BE2C (cell line): ENCODE results near the gene NOC4L.

Experiments
- DNase-seq: peaks from one replicate; pipeline ENCODE4 v3.0.0-alpha.2; 2020
- H3K27me3 ChIP-seq: fragments of 250-450 bp; sonication (Bioruptor Pico); 2 replicates; pipeline ENCODE4 v1.5.1; 2020; ENCODE audit warnings: mild to moderate bottlenecking
- H3K36me3 ChIP-seq: fragments of 250-450 bp; sonication (Bioruptor Pico); 2 replicates; pipeline ENCODE4 v1.5.1; 2020; ENCODE audit warnings: mild to moderate bottlenecking
- H3K4me1 ChIP-seq: fragments of 250-450 bp; sonication (Bioruptor Pico); 2 replicates; pipeline ENCODE4 v1.5.1; 2020
- H3K4me3 ChIP-seq: 2 replicates; pipeline ENCODE4 v1.5.1; 2011; ENCODE audit warnings: low read depth, low read length
- H3K9me3 ChIP-seq: fragments of 250-450 bp; sonication (Bioruptor Pico); 2 replicates; pipeline ENCODE4 v1.5.1; 2020
- TF ChIP-seq, protein P1 (sequence below): IDR thresholded peaks from 2 replicates; pipeline ENCODE4 v1.5.1; 2012; ENCODE audit warnings: mild to moderate bottlenecking, low read depth, low read length

NOC4L gene

DNA sequence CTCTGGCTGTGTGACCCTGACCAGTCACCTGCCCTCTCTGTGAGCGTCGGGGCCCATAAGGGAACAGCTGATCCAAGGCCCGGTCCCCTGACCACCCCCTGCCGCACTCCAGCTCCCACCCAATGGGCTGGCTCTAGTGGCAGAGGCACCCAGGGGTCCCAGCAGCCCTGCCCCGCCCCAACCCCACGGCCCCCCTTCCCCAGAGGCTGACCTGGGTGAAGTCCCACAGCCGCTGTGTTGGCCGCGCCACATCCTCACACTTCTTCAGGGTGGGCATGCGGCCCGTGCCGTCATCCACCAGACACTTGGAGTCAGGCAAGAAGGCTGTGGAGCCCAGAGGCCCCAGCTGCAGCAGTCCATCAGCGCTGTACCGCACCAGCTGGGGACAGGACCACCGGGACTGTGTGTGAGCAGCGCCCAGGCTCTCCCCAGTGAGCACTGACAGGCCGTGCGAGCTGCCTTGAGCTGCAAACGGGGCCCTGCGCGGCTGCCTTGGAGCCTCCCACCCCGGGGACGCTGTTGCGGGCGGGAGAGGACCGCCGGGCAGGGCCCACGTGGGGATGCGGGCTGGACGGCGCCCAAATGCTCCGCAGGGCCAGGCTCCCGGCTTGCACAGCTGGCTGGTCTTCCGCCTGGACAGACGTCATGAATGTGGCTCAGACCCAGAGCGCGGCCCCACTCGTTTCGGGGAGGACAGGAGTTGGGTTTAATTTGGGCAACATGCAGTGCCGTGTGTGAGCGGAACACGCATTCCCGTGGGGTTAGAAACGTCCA, 53.5 kb downstream of the NOC4L start:
- DNase-seq = no peak
- Histone ChIP-seq H3K9me3 (peaks cover 6% of the 10 kb centered on the region), H3K27me3 (peaks cover 95% of the 10 kb centered on the region), H3K36me3 (no peaks in the 10 kb centered on the region), H3K4me1 (no peaks in the 10 kb centered on the region), H3K4me3 (no peak overlapping the region)
- TF ChIP-seq, protein P1, sequence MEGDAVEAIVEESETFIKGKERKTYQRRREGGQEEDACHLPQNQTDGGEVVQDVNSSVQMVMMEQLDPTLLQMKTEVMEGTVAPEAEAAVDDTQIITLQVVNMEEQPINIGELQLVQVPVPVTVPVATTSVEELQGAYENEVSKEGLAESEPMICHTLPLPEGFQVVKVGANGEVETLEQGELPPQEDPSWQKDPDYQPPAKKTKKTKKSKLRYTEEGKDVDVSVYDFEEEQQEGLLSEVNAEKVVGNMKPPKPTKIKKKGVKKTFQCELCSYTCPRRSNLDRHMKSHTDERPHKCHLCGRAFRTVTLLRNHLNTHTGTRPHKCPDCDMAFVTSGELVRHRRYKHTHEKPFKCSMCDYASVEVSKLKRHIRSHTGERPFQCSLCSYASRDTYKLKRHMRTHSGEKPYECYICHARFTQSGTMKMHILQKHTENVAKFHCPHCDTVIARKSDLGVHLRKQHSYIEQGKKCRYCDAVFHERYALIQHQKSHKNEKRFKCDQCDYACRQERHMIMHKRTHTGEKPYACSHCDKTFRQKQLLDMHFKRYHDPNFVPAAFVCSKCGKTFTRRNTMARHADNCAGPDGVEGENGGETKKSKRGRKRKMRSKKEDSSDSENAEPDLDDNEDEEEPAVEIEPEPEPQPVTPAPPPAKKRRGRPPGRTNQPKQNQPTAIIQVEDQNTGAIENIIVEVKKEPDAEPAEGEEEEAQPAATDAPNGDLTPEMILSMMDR = no peak

DNA sequence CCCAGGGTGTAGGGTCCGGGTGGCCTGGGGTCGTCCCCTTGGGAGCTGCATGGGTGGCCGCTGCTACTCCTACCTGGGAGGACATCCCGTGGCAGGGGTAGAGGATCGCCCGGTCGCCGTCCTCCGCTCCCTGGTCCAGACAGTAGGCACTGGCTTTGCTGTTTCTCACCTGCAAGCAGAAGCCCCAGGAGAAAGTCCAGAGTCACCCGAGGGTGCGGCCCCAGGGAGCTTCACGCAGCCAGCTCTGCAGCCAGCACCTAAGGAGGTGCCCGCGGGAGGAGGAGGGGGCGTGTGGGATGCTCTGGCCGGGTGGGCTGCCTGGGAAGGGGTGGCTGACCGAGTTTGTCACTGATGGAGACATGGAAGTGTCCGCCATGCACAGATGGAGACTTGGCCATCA, 54.8 kb downstream of the NOC4L start:
- TF ChIP-seq, protein P1 = no peak
- H3K4me1 ChIP-seq = no peaks in the 10 kb centered on the region
- peaks cover 2% of the 10 kb centered on the region; the same call in 1 of the 2 replicates for H3K9me3 ChIP-seq
- no peaks in the 10 kb centered on the region for H3K36me3 ChIP-seq
- no peak overlapping the region for H3K4me3 ChIP-seq
- peaks cover 95% of the 10 kb centered on the region for H3K27me3 ChIP-seq
- no peak for DNase-seq

DNA sequence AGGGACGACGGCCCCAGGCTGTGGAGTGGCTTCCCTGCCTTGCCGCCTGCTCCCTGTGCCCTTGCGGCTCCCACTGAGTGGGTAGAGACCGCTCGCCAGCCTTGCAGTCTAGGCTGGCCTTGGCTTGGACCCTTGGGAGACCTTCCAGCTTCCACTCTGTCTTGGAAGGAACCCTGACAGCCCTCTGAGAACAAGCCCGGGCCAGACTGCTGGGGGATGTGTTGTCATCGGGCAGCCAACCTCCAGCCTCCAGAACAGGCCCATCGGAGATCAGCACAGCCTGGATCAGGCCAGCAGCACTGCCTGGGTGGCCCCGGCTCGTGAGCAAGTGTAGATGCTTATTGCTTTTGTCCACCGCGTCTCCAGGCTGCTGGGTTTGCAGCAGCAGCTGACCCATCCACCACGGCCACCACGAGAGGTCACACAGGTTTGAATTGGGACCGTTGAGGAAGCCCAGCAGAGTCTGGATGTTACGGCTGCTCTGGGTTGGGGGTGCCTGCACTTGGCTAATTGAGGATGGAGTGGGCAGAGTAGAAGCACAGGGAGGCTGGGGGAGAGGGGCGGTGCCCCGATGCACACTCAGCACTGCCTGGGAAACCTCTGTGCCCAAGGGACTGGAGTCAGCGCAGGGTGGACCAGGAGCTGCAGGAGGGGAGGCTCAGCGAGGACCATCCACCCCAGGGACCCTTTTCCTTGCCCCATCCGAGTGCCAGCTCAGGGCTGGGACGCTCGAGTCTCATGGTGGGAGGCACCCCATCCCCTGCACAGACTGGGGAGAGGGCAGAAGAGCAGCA, 55.5 kb downstream of the NOC4L start:
- no peaks in the 10 kb centered on the region for H3K9me3 ChIP-seq
- TF ChIP-seq, protein P1 = no peak
- H3K27me3 ChIP-seq = peaks cover 95% of the 10 kb centered on the region

DNA sequence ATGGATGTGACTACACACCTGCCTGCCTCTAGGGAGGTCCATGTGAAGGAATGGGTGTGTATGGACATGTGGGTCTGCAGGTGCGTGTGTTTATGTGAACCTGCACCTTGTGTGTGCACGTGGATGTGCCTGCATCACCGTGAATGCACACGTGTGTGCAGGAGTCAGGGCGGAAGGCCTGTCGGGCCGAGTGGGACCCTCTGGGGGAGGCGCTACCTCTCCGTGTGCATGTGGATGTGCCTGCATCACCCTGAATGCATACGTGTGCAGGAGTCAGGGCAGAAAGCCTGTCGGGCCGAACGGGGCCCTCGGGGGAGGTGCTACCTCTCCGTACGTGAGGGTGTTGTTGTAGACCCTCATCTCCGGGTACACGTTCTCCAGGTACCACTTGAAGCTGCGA, 56.5 kb downstream of the NOC4L start:
- no peak for DNase-seq
- Histone ChIP-seq H3K4me1 (no peaks in the 10 kb centered on the region), H3K27me3 (peaks cover 95% of the 10 kb centered on the region), H3K9me3 (no peaks in the 10 kb centered on the region), H3K4me3 (no peak overlapping the region), H3K36me3 (no peaks in the 10 kb centered on the region)
- TF ChIP-seq, protein P1 = no peak

More for the DNA sequence above, 55.5 kb downstream of the NOC4L start:
- H3K4me3 ChIP-seq = no peak overlapping the region
- no peaks in the 10 kb centered on the region for H3K4me1 ChIP-seq
- no peaks in the 10 kb centered on the region for H3K36me3 ChIP-seq
- no peak for DNase-seq

DNA sequence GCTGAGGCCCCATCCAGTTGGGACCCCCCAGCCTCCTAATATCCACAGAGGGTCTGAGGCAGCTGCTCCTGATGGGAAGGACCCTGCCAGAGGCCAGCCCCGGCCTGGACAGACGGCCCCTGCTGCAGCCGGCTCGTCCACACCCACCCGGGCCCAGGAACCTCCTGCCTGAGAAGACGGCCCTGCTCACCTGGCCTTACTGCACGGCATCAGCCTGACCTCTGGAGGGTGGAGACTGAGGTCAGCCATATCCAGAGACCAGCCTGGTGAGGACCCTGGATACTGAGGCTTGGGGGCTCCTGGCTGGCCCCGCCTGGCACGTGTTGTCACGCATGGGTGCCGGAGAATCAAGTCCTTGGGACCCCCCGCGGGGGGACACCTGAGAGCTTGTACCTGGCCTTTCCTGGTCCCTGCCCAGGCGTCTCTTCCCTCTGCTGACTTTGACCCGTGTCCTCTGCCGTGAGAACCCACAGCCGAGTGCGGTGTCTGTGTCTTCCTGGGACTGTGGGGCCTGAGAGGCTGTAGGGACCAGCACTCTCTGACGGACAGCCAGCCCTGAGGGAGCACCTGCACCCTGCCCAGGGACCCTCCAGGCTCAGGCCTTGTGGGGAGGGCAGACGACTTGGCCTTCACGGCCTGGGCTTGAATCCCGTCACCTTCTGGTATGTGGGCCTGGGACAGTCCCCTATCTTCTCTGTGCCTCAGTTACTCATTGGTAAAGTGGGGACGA, 57.3 kb downstream of the NOC4L start:
- Histone ChIP-seq H3K27me3 (peaks cover 95% of the 10 kb centered on the region), H3K36me3 (no peaks in the 10 kb centered on the region), H3K9me3 (no peaks in the 10 kb centered on the region), H3K4me3 (no peak overlapping the region), H3K4me1 (no peaks in the 10 kb centered on the region)
- TF ChIP-seq, protein P1 = no peak
- no peak for DNase-seq
